Measurements from ENCODE around the gene ING4. TPM values are rescaled to one million over a fixed set of nuclear protein-coding genes. Genes with fewer than 3 reads are reported as not detected.
A peak's percentile ranks its signal among the peaks of the same experiment; 100 is the strongest.

ING4 gene
- total RNA-seq, 2 donors from 2014 or later, result 21.8 to 22.6 TPM

DNA sequence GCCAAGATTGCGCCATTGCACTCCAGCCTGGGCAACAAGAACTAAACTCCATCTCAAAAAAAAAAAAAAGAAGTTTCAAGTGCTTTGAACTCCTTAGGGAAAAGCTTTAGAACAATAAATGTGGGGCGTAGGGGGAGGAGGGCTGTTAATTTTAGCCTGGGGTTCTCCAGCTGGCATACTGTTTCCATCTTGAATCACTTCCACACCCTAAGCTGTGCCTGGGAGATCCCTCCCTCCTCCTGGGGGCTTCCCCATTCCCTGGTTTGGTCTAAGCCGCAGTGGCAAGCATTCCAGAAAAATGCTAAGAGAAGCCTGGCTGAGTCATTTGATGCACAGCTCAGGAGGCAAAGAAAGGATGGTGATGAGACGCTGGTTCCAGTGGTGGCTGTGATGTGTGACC lies 28.6 kb upstream of the ING4 start:
- no peaks in the 10 kb centered on the region for H3K27me3 ChIP-seq
- DNase-seq (ENCODE audit: low spot score), result no peak
- H3K4me1 ChIP-seq, result peaks cover 0 to 34% of the 10 kb centered on the region in 2 donors
- no peak overlapping the region for H3K4me3 ChIP-seq
- TF ChIP-seq, protein P1, sequence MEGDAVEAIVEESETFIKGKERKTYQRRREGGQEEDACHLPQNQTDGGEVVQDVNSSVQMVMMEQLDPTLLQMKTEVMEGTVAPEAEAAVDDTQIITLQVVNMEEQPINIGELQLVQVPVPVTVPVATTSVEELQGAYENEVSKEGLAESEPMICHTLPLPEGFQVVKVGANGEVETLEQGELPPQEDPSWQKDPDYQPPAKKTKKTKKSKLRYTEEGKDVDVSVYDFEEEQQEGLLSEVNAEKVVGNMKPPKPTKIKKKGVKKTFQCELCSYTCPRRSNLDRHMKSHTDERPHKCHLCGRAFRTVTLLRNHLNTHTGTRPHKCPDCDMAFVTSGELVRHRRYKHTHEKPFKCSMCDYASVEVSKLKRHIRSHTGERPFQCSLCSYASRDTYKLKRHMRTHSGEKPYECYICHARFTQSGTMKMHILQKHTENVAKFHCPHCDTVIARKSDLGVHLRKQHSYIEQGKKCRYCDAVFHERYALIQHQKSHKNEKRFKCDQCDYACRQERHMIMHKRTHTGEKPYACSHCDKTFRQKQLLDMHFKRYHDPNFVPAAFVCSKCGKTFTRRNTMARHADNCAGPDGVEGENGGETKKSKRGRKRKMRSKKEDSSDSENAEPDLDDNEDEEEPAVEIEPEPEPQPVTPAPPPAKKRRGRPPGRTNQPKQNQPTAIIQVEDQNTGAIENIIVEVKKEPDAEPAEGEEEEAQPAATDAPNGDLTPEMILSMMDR (IDR thresholded peaks at IDR 0.05), result no peak
- H3K27ac ChIP-seq, result no peak overlapping the region
- no peaks in the 10 kb centered on the region for H3K36me3 ChIP-seq
- H3K9me3 ChIP-seq, result no peaks in the 10 kb centered on the region

DNA sequence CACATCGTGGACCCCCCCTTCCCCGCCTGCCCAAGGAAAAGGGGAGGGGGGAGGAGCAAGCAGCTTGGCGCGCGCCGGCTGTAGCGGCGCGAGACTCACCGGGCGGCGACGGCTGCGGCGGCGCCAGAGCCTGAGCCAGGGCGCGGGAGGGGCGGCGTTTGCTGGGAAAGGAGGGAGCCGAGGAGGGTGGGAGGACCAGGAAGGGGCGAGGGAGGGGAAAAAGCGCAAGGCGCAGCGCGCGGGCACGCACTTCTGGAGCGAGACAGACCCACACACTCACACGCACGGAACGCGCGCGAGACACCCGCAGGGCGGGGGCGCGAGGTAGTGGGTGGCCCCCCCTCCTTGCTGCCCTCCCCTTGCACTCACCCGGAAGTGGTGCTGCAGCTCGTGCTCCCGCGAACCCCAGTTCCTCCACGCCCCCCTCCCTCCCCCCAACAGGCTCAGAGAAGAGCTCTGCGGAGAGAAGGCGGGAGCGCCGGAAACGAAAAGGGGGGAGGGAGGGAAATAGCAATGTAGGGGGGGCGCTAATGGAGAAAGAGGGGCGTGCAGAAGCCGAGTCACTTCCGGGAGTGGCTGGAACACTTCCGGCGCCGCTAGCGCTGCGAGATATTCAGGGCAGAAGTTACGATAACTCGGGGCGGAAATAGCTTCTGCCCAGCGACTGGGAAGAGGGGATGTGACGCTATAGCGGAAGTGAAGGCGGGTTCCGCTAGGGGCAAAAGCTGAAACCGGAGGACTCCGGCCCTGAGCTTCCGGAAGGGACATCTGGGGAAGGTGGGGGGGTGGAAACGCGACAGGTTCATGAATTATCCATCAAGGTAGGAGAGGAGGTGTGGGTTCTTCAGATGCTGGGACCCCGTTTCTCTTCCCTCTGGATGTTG lies 26.3 kb upstream of the ING4 start, which contains the start of gene ZNF384:
Gene ZNF384 (minus strand): TSS at position 377 of the 884 bp plus-strand sequence. CDS start 9,855 bp downstream, outside the sequence.
- peaks cover 0 to 40% of the 10 kb centered on the region in 2 donors for H3K4me1 ChIP-seq
- H3K4me3 ChIP-seq, result peak within 1 kb of the TSS; percentile 80 to 91
- H3K9me3 ChIP-seq, result no peaks in the 10 kb centered on the region
- peak within 1 kb of the TSS; percentile 95 to 97 for H3K27ac ChIP-seq
- DNase-seq (ENCODE audit: low spot score), result peak; percentile 98
- H3K27me3 ChIP-seq, result no peaks in the 10 kb centered on the region
- H3K36me3 ChIP-seq, result no peaks in the 10 kb centered on the region
- TF ChIP-seq, protein P1 (IDR thresholded peaks at IDR 0.05), result peak in 1 of 2 donors; percentile 18

DNA sequence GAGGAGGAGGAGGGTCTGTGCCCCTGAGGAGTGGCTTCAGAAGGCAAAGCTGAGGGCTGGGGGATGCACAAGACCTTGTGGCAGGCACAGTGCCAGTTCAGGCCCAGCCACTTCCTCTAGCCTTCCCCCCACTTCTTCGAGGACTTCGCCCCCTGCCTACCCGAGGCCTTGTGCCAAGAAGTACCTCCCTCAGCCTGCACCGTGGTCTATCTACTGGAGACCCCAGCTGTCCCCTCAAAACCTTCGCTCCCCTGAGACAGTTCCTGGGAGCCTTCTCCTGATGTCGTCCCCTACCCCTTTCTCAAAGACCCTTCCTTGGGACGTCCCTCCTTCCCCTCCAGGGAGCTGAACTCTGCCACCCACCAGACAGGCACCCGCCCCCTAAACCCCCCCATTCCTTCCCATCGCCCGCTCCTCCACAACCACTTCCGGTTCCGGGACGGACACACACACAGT lies 25.7 kb upstream of the ING4 start:
- TF ChIP-seq, protein P1 (IDR thresholded peaks at IDR 0.05), result no peak
- Histone ChIP-seq H3K36me3 (no peaks in the 10 kb centered on the region), H3K9me3 (no peaks in the 10 kb centered on the region), H3K4me3 (peak overlapping the region; percentile 80 to 91), H3K27me3 (no peaks in the 10 kb centered on the region), H3K27ac (peak overlapping the region; percentile 95 to 97), H3K4me1 (peaks cover 0 to 40% of the 10 kb centered on the region in 2 donors)
- no peak for DNase-seq (ENCODE audit: low spot score)

DNA sequence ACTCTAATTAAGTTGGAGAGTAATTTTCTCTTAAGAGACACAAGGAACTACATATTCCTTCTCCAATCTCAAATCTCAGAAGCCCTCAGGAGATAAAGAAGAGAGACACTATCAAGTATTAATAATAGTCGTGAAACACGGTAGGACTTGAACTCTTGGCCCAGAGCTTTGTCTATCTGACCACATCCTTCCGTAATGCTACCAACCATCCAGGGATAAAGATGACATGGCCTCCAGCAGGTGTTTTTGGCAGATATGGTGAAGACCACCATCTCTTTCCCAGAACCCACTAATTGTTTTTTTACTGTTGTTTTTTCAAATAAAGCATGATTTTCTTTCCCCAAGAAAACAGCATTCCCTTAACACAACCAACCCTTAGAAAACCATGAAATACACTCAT lies 22.9 kb upstream of the ING4 start:
- no peak for DNase-seq (ENCODE audit: low spot score)
- Histone ChIP-seq H3K4me1 (peaks cover 0 to 38% of the 10 kb centered on the region in 2 donors), H3K9me3 (no peaks in the 10 kb centered on the region), H3K27ac (no peak overlapping the region), H3K27me3 (no peaks in the 10 kb centered on the region), H3K36me3 (peaks cover 4% of the 10 kb centered on the region), H3K4me3 (no peak overlapping the region)
- TF ChIP-seq, protein P1 (IDR thresholded peaks at IDR 0.05), result no peak

DNA sequence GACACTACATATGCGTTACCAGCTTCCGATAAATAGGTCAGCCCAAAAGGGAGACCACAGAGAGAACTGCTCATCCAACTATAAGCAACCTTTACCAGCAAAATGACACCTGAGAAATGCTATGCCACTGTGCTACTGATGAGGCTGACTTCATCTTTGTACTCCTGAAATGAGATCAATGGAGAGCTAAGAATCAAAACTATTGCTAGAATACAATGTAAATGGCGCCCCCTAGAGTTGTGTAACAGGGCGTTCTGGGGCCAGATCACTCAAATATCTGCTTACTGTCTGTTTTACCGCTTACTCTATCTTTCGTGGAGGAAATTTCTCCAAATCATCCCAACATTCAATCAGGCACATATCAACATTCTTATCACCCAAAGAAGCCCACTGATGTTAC lies 21.7 kb upstream of the ING4 start:
- no peak for DNase-seq (ENCODE audit: low spot score)
- H3K4me1 ChIP-seq, result peaks cover 0 to 28% of the 10 kb centered on the region in 2 donors
- H3K27me3 ChIP-seq, result no peaks in the 10 kb centered on the region
- H3K9me3 ChIP-seq, result no peaks in the 10 kb centered on the region
- TF ChIP-seq, protein P1 (IDR thresholded peaks at IDR 0.05), result peak in 1 of 2 donors; percentile 54
- H3K4me3 ChIP-seq, result no peak overlapping the region
- peaks cover 10% of the 10 kb centered on the region for H3K36me3 ChIP-seq
- no peak overlapping the region for H3K27ac ChIP-seq
